Measurements from ENCODE around the gene RASA1.

The RASA1 gene

DNA sequence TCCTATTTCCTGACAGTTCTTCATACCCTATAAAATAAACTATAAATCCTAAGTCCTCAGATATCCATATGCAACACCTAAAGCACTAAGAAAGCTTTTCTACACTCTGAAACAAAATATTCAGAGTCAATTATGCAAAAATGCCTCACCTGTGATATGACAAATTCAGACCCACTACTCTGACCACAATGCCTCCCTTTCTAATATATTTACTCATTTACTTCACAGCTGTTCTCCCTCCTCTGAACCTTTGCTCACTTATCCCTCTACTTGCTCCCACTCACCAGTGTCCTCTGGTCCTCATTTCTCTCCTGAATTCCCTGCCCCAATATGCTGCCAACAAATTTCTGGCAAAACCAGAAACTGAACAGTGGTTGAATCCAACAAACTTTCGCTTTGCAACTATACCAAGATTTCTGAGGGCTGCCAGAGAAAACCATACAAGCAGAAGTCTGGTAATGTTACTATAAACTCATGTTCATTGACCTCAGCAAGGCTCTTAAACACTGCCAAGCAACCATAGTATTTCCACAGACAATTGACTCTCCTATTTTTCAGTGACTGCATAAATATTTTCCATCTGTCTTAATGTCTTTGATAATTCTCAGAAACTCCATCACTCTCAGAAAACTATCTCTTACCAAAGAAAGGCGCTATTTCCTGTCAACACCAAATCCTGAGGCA lies 137.9 kb downstream of the RASA1 start:
- DNase-seq = no peak

DNA sequence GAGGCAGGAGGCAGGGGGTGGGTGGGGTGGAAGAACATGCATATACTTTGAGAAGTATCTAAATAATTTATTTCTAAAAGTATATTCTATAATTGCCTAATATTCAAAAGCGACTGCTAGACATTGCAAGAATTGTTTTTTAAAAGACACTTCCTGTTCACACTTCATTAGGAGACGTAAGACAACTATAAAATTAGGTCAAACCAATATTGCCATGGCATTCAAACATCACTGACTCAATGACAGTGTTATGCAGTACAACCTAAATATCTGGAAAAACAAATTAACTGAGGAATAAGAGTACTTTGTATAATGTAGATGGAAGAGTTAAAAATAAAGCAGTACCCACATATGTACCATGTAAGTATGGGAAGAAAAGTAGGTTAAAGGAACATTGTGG lies 140.5 kb downstream of the RASA1 start:
- no peak for DNase-seq

- no peak for DNase-seq
Observed at GRCh38 chr5:87410931-87411330, 143.2 kb downstream of the RASA1 start.

- DNase-seq = no peak
Observed at GRCh38 chr5:87411586-87411972, 143.9 kb downstream of the RASA1 start.

DNA sequence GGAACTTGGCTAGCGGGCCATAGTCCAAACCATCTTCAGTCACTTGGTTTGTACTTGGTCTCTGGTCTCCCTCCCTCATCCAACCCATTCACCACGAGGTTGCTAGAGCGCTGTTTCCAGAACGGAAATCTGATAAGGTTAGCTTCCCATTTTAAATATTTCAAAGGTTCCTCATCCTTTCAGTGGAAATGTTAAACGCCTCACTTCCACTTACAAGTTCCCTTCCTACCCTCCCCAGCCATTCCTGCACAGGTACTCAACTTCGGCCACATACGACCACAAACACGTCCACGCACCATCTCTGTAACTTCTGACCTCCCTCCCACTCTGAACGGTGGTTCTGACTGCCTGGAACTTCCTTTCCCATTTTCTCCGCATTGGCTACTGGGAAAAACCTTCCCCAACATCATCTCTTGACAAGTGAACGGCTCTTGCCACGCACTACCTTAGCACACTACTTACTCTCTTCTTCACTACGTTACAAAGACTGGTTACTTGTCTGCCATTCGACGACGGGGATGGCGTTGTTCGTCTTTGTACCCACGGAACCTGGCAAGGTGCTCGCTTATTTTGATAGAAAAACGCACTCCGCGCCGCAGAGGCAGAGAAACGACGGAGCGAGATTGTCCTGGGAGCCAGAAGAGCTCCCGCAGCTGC lies 144.4 kb downstream of the RASA1 start:
- peak; percentile 77 for DNase-seq

- DNase-seq = peak; percentile 99
Observed at GRCh38 chr5:87412630-87413342, 145.1 kb downstream of the RASA1 start, which contains the start of gene CCNH. Gene CCNH, minus strand, starts transcription at chr5:87412930. Its CDS starts 136 bp downstream, at chr5:87412794.

DNA sequence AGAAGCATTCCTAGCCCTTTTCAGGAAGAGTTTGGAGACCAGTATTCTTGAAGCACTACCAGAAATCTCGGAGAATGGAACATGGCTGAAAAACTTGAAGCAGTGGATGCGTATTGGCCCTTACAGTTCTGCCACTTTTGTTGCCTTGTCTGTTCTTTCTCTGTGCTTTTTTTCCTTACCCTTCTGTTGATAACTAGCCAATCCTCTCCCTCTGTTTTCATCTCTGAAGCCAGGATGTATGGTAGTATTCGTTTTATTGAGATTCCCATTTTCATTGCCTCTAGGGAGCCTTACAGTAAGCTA lies 145.6 kb downstream of the RASA1 start:
- no peak for DNase-seq

GRCh38 chr5:87418506-87418905 lies 150.8 kb downstream of the RASA1 start:
- no peak for DNase-seq

GRCh38 chr5:87421307-87421706 lies 153.6 kb downstream of the RASA1 start:
- no peak for DNase-seq

DNA sequence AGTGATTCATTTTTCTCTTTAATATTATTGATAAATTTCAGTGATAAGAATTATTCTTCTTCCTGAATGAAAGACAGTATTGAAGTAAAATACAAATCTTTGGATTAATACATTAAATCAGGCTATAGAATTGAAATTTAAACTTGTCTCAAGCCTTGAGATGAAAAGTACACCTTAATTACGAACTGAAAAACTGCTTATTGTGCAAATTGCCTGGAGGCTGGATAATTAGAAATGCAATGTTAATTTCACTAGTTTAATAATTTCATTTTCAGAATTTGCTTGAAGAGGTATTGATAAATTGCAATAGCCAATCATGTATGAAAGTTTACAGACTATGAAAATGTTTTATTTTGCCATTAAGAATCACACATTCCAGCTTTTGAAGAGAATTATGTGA lies 156.1 kb downstream of the RASA1 start:
- DNase-seq = no peak

DNA sequence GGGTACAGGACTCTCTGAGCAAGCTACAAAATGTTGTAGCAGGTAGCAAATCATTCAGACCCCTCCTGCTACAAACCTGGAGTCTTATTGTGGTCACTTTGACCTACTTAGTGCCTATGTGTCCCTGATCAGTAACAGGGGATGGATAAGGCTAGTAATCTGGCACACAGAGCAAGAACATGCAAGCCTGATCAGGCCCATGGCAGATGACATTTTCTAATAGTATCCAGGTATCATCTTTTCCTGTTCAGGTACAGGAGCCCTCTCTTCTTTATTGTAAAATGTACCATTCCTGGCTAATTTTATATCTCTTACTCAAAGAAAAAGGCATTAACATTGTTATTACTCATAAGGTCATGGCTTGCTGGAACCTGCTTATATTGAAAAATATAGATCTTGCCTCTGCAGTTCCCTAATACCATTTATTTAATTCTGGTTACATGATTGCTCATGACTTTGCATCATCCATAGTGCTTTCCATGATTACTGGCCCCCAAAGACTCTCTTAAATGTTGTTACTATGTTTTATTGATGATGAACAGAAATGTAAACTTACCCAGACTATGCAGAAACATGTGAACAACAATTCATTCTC lies 163.3 kb downstream of the RASA1 start:
- DNase-seq = no peak

GRCh38 chr5:87432460-87432859 lies 164.8 kb downstream of the RASA1 start:
- DNase-seq = no peak

GRCh38 chr5:87433945-87434344 lies 166.3 kb downstream of the RASA1 start:
- no peak for DNase-seq

GRCh38 chr5:87434461-87434860 lies 166.8 kb downstream of the RASA1 start:
- DNase-seq = no peak

DNA sequence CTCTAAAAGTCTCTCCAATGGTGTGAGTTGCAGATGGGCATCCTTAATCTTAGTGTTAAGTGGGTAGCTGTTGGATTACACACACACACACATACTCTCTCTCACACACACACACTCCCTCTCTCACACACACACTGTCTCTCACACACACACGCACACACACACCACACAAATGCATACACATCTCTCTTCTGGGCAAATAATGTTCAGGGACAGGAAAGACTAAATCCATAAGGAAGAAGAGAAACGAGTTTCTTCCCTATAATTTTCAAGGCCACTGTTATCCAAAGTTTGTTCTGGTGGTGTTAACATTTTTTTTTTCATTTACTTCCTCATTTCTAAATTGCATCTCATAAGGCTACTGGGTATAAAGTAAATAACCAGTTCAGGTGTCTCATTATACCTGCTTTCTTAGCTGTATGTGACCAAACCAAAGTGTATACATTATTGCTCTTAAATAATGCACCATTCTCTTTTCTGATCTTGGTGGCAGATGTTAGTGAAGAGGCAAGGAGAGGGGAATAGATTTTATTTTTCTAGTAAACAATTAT lies 167.5 kb downstream of the RASA1 start:
- DNase-seq = no peak

DNA sequence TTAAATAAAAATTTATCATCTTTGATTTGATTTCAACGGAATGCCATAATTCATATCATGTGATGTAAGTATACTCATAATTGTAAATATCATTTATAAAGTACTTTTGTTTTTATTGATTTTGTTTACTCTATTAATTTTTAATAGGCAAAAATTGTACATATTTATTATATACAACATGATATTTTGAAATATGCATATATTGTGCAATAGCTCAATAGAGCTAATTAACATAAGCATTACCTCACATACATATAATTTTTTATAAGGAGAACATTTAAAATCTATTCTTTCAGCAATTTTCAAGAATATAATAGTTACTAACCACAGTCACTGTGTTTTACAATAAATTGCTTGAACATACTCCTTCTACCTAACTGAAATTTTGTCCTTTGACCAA lies 170.0 kb downstream of the RASA1 start:
- no peak for DNase-seq

GRCh38 chr5:87438231-87438630 lies 170.5 kb downstream of the RASA1 start:
- DNase-seq = no peak
